HG02763 (cell line): ENCODE data around the gene SHD.
"Not testable (repeated sequence)": the region's sequence is repeated elsewhere in the genome, so short reads cannot be mapped to it uniquely, and the experiment has no call there.

Source experiments
- ATAC-seq: cut with Tn5 transposase; IDR thresholded peaks from one replicate; pipeline ENCODE4 v1.9.1; 2021; ENCODE audit warnings: mild to moderate bottlenecking, moderate library complexity; ENCODE audit not compliant: unreplicated experiment

The SHD gene

DNA sequence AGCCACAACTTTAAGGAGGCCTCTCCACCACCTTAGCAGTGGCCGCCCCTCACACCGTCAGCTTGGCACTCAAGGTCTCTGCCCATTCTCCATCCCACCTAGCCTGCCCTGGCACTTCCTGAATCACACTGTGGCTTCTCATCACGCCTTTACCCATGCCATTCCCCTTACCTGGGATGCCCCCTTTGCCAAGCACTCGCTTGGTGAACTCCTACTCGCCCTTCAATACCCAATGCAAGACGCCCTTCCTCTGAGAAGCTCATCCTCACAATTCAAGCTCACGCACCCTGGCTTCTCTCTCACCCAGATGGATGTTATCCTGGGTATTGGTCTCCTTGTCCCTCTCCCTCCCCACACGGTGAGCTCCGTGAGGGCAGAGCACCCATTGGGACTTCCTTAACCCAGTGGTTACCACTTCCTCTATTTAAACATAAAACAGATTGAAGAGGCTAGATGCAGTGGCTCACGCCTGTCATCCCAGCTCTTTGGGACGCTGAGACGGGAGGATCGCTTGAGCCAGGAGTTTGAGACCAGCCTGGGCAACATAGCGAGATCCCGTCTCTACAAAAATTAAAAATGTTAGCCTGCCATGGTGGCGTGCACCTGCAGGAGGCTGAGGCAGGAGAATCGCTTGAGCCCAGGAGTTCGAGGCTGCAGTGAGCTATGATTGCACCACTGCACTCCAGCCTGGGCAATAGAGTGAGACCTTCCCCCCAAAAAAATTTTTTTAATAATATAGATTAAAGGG, 12.6 kb upstream of the SHD start:
- ATAC-seq: no peak

DNA sequence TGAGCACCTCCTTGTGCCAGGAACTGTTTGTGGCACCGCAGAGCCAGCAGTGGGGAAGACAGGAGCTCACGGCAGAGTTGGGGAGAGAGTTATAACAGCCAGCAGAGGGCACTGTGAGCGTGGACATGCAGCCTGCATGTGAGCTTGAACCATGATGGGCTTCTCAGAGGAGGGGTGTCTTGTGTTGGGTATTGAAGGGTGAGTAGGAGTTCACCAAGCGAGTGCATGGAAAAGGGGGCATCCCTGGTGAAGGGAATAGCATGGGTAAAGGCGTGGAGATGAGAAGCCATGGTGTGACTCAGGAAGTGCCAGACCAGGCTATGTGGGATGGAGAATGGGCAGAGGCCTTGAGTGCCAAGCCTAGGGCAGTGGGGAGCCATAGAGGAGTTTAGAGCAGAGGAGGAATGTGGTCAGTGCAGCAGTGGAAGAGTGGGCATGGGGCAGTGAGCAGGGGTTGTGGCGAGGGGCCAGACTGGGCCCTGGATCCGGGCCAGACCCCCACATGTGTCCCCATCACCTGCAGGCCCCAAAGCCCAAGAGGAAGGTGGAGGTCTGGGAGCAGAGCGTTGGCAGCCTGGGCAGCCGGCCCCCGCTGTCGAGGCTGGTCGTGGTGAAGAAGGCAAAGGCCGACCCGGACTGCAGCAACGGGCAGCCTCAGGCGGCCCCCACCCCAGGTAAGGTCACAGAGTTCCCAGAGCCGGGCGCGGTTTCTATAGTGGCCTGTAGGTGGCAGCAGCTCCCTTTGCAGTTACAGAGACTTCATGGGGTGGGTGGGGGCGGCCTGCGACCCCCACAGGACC, 11.8 kb upstream of the SHD start:
- ATAC-seq: no peak

DNA sequence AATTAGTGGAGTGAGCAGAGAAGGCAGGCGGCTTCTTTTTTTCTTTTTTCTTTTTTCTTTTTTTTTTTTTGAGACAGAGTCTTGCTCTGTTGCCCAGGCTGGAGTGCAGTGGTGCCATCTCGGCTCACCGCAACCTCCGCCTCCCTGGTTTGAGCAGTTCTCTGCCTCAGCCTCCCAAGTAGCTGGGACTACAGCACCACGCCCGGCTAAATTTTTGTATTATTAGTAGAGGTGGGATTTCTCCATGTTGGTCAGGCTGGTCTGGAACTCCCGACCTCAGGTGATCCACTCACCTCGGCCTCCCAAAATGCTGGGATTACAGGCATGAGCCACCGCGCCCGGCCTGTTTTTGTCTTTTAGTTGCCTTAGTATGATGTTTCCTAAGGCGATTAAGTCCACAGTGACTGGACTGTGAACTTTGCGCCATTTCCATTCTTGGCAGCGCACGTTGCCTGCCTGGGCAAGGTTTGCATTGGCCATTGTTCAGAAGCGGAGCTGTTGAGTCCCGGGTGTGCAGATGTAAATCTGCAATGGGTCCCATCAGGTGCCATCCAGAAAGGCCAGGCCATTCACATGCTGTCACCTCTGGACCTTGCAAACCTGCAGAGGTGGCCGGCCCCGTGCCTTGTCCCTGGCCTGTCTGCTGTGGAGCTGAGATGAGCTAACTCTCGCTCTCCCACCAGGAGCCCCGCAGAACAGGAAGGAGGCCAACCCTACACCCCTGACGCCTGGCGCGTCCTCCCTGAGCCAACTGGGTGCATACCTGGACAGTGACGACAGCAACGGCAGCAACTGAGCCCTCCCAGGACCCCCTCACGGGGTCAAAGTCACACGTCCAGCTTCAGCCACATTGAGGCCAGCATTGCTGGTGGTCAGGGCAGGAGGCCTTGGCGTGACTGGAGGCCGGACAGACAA, 10.9 kb upstream of the SHD start:
- no peak for ATAC-seq

DNA sequence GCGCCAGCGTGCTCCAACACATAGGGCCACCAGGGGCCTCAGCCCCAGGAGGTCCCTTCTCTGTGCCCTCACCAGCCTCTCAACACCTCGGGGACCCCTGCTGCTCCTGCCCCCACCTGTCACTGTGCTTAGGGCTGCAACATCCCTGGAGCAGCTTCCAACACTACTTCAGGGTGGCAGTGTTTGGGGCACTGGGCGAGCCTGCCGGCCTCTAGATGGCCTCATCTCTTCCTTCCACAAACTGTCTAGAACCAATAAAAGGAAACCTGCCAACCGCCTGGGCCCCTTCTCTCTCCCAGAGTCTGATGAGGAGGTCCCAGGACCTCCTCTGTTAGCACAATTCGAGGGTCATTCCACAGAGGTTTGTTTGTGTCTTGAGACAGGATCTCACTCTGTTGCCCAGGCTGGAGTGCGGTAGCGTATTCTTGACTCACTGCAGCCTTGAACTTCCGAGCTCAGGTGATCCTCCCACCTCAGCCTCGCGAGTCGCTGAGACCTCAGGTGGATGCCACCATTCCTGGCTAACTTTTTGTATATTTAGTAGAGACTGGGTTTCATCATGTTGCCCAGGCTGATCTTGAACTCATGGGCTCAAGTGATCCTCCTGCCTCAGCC, 10.1 kb upstream of the SHD start:
- ATAC-seq: no peak

DNA sequence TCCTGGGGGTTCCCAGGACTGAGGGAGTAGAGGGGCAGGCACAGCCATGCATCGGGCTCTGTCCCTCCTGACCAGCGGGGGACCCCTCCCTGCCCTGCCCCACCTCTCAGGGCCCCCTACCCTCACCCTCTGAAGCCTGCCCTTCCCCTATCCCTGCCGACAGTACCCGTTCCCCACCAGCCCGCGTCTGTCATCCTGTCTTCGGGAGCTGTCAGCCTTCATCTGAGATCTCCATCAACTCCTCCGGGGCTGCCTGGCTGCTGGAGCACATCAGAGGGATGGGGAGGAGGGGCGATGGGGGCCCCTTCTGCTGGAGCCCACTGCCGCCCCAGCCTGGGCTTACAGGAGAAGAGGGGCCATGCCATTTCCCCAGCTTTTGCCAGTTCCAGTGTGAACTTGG, 6.2 kb upstream of the SHD start:
- ATAC-seq: no peak

DNA sequence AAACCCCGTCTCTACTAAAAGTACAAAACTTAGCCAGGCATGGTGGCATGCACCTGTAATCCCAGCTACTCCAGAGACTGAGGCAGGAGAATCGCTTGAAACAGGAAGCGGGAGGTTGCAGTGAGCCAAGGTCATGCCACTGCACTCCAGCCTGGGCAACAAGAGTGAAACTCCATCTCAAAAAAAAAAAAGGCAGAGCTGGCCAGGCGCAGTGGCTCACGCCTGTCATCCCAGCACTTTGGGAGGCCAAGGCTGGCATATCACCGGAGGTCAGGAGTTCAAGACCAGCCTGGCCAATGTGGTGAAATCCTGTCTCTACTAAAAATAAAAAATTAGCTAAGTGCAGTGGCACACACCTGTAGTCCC, 4.8 kb upstream of the SHD start:
- not testable (repeated sequence) for ATAC-seq

DNA sequence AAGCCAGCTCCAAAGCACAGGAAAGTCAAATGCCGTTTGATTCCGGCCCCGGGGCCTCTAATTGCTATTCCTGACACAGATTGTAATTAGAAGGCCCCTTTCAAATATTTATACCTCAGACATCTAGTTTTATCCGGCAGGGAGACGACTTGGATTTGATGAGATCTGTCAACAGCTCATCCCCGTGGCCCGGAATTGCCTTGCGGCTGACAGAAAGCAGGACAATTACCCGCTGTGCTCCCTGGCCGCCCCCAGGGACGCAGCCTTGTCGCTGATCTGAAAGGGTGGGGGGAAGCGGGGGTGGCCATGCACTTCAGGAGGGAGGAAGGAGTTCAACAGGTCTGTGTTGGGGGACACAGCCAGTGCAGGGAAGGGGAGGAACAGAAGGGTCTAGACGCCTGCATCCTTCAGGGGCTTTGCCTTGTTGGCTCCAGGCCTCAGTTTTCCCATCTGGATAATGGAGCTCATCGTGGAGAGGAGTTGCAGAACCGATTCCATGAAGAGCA, 1.8 kb upstream of the SHD start:
- no peak for ATAC-seq

DNA sequence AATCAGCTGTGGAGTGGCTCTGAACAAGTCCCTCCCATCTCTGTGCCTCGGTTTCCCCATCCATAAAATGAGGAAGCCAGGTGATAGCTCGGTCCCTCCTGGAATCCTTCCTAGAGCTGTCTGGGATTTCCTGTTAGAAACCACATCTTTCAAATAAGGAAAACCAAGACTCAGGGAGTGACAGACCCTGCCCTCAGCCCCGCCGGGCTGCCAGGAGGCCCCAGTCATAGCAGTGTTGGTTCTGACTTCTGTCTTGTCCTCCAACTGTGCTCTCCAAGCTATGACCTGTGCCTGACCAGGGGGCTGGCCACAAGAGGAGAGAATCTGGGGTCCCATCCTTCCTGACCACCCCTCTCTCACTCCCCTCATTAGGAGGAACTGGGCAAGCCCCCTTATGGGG, 1.1 kb upstream of the SHD start:
- no peak for ATAC-seq

DNA sequence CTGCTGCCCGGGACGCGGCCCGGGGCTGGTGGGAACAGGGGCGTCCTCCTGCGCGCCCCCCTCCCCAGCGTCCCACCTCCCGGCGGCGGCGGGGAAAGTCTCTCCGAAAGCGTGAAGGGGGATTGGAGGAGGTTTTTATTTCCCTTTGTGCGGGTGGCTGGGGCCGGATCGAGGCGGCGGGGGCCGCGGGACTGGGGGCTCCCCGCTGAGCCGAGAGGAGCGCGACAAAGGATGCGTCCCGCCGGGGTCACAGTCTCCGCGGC, 132 bp downstream of the SHD start:
- ATAC-seq: no peak

DNA sequence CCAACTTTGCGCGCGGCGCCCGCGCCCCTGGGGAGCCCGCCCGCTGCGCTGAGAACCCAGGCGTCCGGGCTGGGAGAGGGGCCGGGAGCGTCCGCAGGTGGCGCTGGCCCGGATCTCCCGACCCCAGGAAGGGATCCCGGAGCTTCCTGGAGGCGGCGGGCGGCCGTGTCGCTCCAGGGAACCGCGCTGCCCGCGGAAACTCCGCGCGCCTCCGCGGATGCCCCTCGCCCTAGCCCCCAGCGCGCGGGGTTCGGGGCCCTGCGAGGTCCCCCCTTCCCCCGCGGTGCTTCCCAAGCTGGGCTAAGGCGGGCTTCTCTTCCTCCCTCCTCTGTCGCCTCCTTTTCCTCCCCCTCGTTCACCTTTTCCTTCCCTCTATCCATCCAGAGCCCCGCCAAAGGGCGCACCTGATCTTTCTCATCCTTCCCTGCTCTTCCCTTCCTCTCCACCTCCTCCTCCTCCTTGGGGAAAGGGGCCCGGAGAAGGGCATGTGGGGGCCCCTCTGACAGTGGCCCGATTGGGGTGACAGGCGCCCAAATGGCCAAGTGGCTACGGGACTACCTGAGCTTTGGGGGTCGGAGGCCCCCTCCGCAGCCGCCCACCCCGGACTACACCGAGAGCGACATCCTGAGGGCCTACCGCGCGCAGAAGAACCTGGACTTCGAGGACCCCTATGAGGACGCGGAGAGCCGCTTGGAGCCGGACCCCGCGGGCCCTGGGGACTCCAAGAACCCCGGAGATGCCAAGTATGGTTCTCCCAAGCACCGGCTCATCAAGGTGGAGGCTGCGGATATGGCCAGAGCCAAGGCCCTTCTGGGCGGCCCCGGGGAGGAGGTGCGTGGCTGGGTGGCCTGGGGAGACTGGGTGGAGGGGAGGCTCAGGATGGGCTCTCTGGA, 710 bp downstream of the SHD start:
- ATAC-seq: no peak

DNA sequence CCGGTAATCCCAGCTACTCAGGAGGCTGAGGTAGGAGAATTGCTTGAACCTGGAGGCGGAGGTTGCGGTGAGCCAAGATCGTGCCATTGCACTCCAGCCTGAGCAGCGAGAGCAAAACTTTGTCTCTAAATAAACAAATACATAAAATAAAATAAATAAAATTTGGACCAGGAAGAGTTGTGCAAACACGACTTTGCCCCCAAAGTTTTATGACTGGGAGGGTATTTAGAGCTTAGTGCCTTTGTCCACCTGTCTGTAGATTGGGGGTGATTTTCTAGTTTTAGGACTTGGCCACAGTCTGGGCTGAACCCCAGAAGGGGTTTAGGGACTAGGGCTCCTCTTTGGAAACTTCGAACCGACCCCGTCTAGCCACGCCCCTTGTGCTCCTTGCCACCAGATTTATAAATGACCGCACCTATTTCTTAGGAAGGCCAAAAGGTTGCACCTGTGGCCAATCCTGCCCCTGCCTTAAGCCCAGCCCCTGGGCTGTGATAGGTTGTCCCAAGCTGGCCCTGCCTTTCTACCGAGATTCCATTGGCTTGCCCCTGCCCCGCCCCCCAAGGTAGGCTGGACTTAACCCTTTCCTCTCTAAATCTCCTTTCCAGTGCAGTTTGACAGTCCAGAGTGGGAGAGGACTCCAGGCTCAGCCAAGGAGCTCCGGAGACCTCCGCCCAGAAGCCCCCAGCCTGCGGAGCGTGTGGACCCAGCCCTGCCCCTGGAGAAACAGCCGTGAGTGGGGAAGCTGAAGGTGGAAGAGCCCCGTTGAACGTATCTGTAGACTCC, 5.3 kb downstream of the SHD start:
- ATAC-seq: no peak

DNA sequence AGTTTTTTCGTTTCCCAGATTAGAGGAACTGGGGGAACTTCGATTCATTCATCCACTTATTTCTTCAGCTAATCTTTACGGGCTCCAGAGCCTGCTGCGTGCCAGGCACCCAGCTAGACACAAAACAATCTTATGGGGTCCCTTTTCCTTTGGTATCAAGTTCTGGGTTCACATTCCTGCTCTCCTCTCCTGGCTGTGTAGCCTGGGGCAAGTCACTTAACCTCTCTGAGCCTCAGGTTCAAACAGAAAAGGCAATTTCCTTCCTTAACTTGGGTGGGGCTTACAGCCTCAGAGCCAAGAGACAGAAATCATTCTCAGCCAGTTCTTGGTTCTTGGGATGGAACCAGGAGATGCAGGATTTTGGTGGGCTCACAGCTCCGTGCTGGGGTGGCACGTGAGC, 5.9 kb downstream of the SHD start:
- no peak for ATAC-seq

DNA sequence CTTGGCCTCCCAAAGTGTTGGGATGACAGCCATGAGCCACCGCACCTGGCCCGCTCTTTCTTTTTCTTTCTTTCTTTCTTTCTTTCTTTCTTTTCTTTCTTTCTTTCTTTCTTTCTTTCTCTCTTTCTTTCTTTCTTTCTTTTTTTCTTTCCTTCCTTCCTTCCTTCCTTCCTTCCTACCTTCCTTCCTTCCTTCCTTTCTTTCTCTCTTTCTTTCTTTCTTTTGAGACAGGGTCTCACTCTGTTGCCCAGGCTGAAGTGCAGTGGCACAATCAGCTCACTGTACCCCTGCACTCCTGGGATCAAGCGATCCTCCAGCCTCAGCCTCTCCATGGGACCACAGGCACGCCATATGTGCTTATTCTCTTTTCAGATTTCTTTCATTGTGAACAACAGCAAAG, 7.1 kb downstream of the SHD start:
- not testable (repeated sequence) for ATAC-seq

DNA sequence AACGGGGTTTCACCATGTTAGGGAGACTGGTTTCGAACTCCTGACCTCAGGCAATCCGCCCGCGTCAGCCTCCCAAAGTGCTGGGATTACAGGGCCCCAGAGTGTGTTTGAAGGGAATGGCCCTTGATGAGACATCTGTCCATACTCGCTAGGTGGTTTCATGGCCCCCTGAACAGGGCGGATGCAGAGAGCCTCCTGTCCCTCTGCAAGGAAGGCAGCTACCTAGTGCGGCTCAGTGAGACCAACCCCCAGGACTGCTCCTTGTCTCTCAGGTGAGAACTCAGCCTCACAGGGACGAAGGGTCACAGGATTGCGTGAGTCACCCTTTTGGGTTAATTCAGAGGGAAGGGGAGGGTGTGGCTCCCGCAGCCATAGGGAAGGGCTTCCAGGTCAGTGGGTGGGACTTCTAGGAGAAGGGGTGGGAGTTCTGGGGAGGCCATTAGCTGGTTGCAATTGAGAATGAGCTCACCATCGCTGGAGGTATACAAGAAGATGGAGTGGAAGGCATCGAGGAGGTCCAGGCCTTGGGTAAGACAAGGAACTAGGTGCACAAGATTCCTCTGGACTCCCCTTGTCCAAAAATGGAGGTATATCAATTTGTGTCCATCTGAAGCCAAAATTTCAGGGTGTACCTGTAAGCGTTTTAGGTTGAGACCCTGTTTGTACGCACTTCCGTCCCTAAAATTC, 9.2 kb downstream of the SHD start:
- no peak for ATAC-seq

DNA sequence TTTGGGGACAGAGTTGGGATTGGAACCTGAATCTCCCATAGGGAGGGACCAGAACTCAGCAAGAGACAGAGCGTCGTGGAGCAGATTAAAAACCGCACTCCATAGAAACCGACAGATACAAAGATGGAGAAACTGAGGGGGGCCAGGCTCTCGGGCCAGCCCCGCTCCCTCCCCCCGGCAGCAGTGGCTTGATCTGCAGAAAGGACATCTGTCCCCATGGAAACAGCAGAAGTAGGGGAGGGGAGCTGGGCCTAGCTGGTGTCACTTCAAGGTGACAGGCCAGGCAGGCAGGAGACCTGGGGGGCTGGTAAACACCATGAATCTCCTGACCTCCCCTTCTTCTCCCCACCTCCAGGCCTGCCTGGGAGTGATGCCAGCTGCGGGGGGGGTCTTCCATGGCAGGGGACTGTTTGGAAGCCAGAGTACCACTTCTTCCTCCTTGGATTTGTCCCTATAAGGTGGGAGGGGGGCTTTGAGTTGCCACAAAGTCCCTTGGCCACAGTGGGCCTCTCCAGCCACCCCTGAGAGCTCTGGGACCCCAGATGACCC, 12.2 kb downstream of the SHD start:
- no peak for ATAC-seq

DNA sequence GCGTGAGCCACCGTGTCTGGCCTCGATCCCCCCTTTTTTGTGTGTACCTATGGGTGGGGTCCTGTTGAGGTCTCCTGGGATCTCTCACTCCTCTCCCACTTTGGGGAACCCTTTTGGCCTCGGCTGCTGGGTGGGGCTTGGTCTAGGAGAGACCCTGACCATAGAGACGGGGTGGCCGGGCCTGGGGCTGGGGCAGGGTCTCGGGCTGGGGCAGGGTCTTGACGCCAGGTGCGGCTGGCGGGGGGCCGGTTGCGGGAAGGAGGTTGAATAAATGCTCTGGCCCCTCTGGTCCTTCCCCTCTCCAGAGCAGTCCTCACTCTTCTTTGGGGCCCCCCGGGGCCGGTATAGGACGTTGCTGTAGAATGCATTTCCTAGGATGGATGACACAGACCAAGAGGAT, 13.4 kb downstream of the SHD start:
- no peak for ATAC-seq

DNA sequence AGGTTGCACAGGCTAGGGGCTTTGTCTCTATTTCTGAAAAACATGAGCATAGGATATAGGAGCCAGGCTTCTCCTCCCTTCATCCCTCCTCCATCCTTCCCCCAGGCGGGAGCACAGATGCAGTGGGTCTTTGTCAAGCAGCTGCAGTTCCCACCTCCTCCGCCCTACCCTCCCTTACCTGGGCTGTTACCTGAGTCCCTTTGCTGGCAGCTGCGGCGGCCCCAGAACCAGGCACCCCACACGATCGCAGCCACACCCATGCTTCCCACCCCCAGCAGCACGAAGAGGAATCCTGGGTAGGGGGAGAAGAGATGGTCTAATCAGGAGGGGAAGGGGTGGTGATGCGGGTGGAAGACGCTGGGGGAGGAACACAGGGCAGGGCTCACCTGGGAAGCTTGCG, 15.3 kb downstream of the SHD start:
- ATAC-seq: no peak

DNA sequence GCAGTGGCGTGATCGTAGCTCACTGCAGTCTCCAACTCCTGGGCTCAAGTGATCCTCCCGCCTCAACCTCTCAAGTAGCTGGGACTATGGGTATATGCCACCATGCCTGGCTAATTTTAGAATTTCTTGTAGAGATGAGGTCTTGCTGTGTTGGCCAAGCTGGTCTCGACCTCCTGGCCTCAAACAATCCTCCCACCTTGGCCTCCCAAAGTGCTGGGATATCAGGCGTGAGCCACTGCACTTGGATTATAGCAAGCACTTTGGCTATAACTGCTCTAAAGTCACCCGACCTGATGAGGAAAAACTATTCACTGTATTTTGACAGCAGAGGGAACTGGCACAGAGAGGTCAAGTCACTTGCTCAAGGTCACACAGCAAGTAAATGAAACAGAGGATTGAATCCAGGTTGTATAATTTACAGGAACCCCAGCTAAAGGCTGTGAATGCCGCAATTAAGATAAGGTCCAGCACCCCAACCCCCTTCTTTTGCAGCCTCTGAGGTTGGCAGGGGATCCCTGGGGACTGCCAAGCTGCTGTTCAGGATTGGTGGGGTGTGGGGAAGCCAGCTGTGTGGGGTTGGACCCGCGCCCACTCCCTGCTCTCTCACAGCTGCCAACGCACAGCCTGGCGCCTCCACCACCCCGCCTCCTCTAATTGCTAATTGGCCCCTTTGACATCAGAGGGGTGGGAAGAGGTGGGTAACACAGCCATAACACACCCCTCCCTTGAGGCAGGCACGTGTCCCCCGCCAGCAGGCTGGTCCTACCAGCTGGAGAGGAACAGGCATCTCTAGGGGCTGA, 17.1 kb downstream of the SHD start:
- ATAC-seq: no peak
